HG03095 (cell line): ENCODE data around the gene CAVIN1.
"Not testable (repeated sequence)": the region's sequence is repeated elsewhere in the genome, so short reads cannot be mapped to it uniquely, and the experiment has no call there.

ENCODE experiments used
- ATAC-seq: cut with Tn5 transposase; IDR thresholded peaks from one replicate; pipeline ENCODE4 v1.9.1; 2021; ENCODE audit warnings: moderate library complexity; ENCODE audit not compliant: unreplicated experiment

Gene CAVIN1

GRCh38 chr17:42431758-42432161 is 8.7 kb upstream of the CAVIN1 start:
- no peak for ATAC-seq

- ATAC-seq, result no peak
Measured at GRCh38 chr17:42429726-42430447, 6.8 kb upstream of the CAVIN1 start.

- no peak for ATAC-seq
Measured at GRCh38 chr17:42428141-42428944, 5.3 kb upstream of the CAVIN1 start.

- no peak for ATAC-seq
Measured at GRCh38 chr17:42424991-42425610, 2.0 kb upstream of the CAVIN1 start.

- no peak for ATAC-seq
Measured at GRCh38 chr17:42423766-42424165, 710 bp upstream of the CAVIN1 start.

- no peak for ATAC-seq
Measured at GRCh38 chr17:42422412-42422957, 571 bp downstream of the CAVIN1 start.

- no peak for ATAC-seq
Measured at GRCh38 chr17:42421507-42422338, 1.3 kb downstream of the CAVIN1 start.

- no peak for ATAC-seq
Measured at GRCh38 chr17:42421136-42421506, 1.9 kb downstream of the CAVIN1 start.

- not testable (repeated sequence) for ATAC-seq
Measured at GRCh38 chr17:42417981-42418380, 5.1 kb downstream of the CAVIN1 start.

- no peak for ATAC-seq
Measured at GRCh38 chr17:42414704-42415409, 8.2 kb downstream of the CAVIN1 start.

GRCh38 chr17:42413464-42414040 is 9.5 kb downstream of the CAVIN1 start:
- ATAC-seq, result no peak

GRCh38 chr17:42411905-42412679 is 11.0 kb downstream of the CAVIN1 start:
- ATAC-seq, result no peak

- ATAC-seq, result no peak
Measured at GRCh38 chr17:42411361-42411760, 11.7 kb downstream of the CAVIN1 start.

- no peak for ATAC-seq
Measured at GRCh38 chr17:42410319-42410685, 12.8 kb downstream of the CAVIN1 start.

GRCh38 chr17:42409523-42410318 is 13.3 kb downstream of the CAVIN1 start:
- no peak for ATAC-seq

- ATAC-seq, result no peak
Measured at GRCh38 chr17:42408061-42408460, 15.0 kb downstream of the CAVIN1 start.

- no peak for ATAC-seq
Measured at GRCh38 chr17:42407289-42407836, 15.7 kb downstream of the CAVIN1 start.
